K562 (cell line): ENCODE results near the gene ELOB. TPM values are rescaled to one million over a fixed set of nuclear protein-coding genes. Genes with fewer than 3 reads are reported as not detected.

Source experiments
- ATAC-seq: fragments of 200-7000 bp; cut with Tn5 transposase; 3 replicates; pipeline ENCODE4 v1.9.1; 2020; ENCODE audit warnings: moderate library complexity
- BruUV-seq: library from RNA; stranded (reverse); fragments of 400-500 nt; replicated peaks from 2 replicates; lab custom pipeline; 2021; lab: Mats Ljungman, UMichigan
- CTCF ChIA-PET: fragments of 300-600 bp; formaldehyde crosslinking; extraction: SDS; loops from one replicate; lab custom pipeline; 2021; ENCODE audit warnings: low intra/inter-chr PET ratio; lab: Yijun Ruan, JAX
- POLR2A ChIA-PET: fragments of 300-600, 350-650 bp; sonication (Branson Sonifier 250); formaldehyde crosslinking; extraction: SDS; loops from one replicate; lab custom pipeline; 2021; ENCODE audit warnings: antibody characterized with exemption, inconsistent platforms; lab: Yijun Ruan, JAX
- DNase-seq, 4 experiments: peaks; one replicate each; pipeline versions ENCODE4 v3.0.0 to v3.0.0-alpha.2; 2011 to 2018; ENCODE audit warnings: low spot score in 3 of 4, mixed read lengths in 3 of 4; ENCODE audit errors: extremely low read depth in 1 of 4
- FAIRE-seq: peaks from 2 replicates; lab custom pipeline; 2011; peaks lifted over from hg19 to GRCh38; lab: Jason Lieb, UNC
- H2AFZ ChIP-seq: 2 replicates; pipeline ENCODE4 v1.6.0; 2011; ENCODE audit warnings: low read depth, low read length, control low read depth, inconsistent platforms
- H3K27ac ChIP-seq: fragments of 200-600 bp; 3 replicates; pipeline ENCODE4 v1.8.0; 2011; ENCODE audit warnings: low read depth, mild to moderate bottlenecking, control low read depth, inconsistent platforms, low read length, moderate library complexity, mixed read lengths; ENCODE audit errors: extremely low read depth
- H3K27me3 ChIP-seq, 2 experiments: fragments of 300-600 bp in 1 of 2; 2 replicates in 1 of 2; 3 replicates in 1 of 2; pipeline versions ENCODE4 v1.6.0 to v1.8.0; 2011; ENCODE audit warnings: inconsistent platforms in 2 of 2, low read length in 2 of 2, mild to moderate bottlenecking in 1 of 2, mixed read lengths in 1 of 2, moderate library complexity in 1 of 2; ENCODE audit not compliant: control insufficient read depth in 2 of 2, insufficient read depth in 2 of 2
- H3K36me3 ChIP-seq: fragments of 300-600 bp; 3 replicates; pipeline ENCODE4 v1.8.0; 2011; ENCODE audit warnings: mild to moderate bottlenecking, low read length, inconsistent platforms; ENCODE audit not compliant: control insufficient read depth, insufficient read depth
- H3K4me1 ChIP-seq, 2 experiments: fragments of 200-600 bp in 1 of 2; replicated peaks in 1 of 2; 2 replicates in 1 of 2; 3 replicates in 1 of 2; pipeline versions ENCODE4 v1.5.1 to v1.8.0; 2011; ENCODE audit warnings: inconsistent platforms in 2 of 2, low read length in 2 of 2, mild to moderate bottlenecking in 1 of 2, mixed read lengths in 1 of 2, moderate library complexity in 1 of 2; ENCODE audit not compliant: control insufficient read depth in 2 of 2, insufficient read depth in 2 of 2
- H3K4me2 ChIP-seq: 2 replicates; pipeline ENCODE4 v1.6.1; 2011; ENCODE audit warnings: low read length, control low read depth, inconsistent platforms, mixed read lengths; ENCODE audit not compliant: insufficient read depth
- H3K4me3 ChIP-seq: fragments of 200-600 bp; sonication (generic), shearing (Covaris generic); 2 replicates; pipeline ENCODE4 v1.5.1; 2016; ENCODE audit warnings: control low read depth, inconsistent platforms
- H3K79me2 ChIP-seq: fragments of 200-600 bp; 3 replicates; pipeline ENCODE4 v1.8.0; 2011; ENCODE audit warnings: low read length, inconsistent platforms; ENCODE audit not compliant: control insufficient read depth, insufficient read depth
- H3K9ac ChIP-seq, 2 experiments: 2 replicates each; pipeline versions ENCODE4 v1.6.0 to v1.6.1; 2011; ENCODE audit warnings: low read depth in 2 of 2, low read length in 2 of 2, control low read depth in 1 of 2, inconsistent platforms in 1 of 2, mild to moderate bottlenecking in 1 of 2, mixed read lengths in 1 of 2; ENCODE audit not compliant: insufficient read depth in 1 of 2
- H3K9me1 ChIP-seq: one replicate; pipeline ENCODE4 v1.6.0; 2011; ENCODE audit warnings: inconsistent platforms, mild to moderate bottlenecking, low read length, moderate library complexity; ENCODE audit not compliant: control insufficient read depth, insufficient read depth
- H3K9me3 ChIP-seq: replicated peaks from 2 replicates; pipeline ENCODE4 v1.5.1; 2011; ENCODE audit warnings: low read depth, low read length, inconsistent platforms; ENCODE audit not compliant: control insufficient read depth, insufficient read depth
- H4K20me1 ChIP-seq: replicated peaks from 2 replicates; pipeline ENCODE4 v1.6.1; 2011; ENCODE audit warnings: low read length, inconsistent platforms, mixed read lengths; ENCODE audit not compliant: control insufficient read depth, insufficient read depth
- BCL6 ChIP-seq: fragments of 250-450 bp; sonication (Bioruptor Pico); IDR thresholded peaks from 2 replicates; pipeline ENCODE4 v1.4.0; 2020
- CBFA2T2 ChIP-seq: fragments of 450-650 bp; conservative IDR thresholded peaks from 2 replicates; pipeline ENCODE4 v1.6.1; 2017; ENCODE audit warnings: mild to moderate bottlenecking
- CEBPB ChIP-seq: fragments of 450-650 bp; IDR thresholded peaks from 2 replicates; pipeline ENCODE4 v1.6.1; 2016; ENCODE audit warnings: missing genetic modification characterization, missing compliant biosample characterization
- HOXB6 ChIP-seq: fragments of 250-450 bp; sonication (Bioruptor Pico); IDR thresholded peaks from 2 replicates; pipeline ENCODE4 v1.5.1; 2022; ENCODE audit warnings: mild to moderate bottlenecking, borderline replicate concordance
- MED1 ChIP-seq: sonication (generic); formaldehyde crosslinking; IDR thresholded peaks from 2 replicates; pipeline ENCODE4 v1.8.1; 2023; ENCODE audit warnings: missing genetic modification reagents, borderline replicate concordance
- MYNN ChIP-seq, 2 experiments: sonication (generic); formaldehyde crosslinking in 1 of 2; IDR thresholded peaks; 2 replicates each; pipeline versions ENCODE4 v1.5.0 to v1.6.1; 2016 to 2020; ENCODE audit warnings: antibody characterized with exemption in 1 of 2, missing genetic modification reagents in 1 of 2
- PHB2 ChIP-seq: fragments of 450-650 bp; IDR thresholded peaks from 2 replicates; pipeline ENCODE4 v1.6.1; 2017; ENCODE audit warnings: low read depth
- ZFX ChIP-seq: sonication (generic); formaldehyde crosslinking; IDR thresholded peaks from 2 replicates; pipeline ENCODE4 v1.8.0; 2022; ENCODE audit warnings: mild to moderate bottlenecking, missing genetic modification reagents, moderate library complexity
- ZNF444 ChIP-seq: fragments of 250-450 bp; sonication (Bioruptor Pico); IDR thresholded peaks from 2 replicates; pipeline ENCODE4 v1.4.0; 2020; ENCODE audit warnings: mild to moderate bottlenecking, moderate library complexity
- WGBS: fragments of 100-300 bp; shearing (Covaris generic); methylation state at CpG from one replicate; pipeline ENCODE4 v1.1.6; 2016; ENCODE audit warnings: low coverage, mixed read lengths; ENCODE audit not compliant: insufficient coverage; ENCODE audit errors: missing lambda C conversion rate; 5-methylcytosine and 5-hydroxymethylcytosine counted together
- in situ Hi-C: fragments of 300-500 bp; cut with MboI; formaldehyde crosslinking; loops from 4 replicates; pipeline ENCODE4 v1.15.0; 2018; ENCODE audit warnings: inconsistent platforms, mixed read lengths
- intact Hi-C: fragments of 100-400 bp; cut with micrococcal nuclease; formaldehyde crosslinking; loops from 2 replicates; pipeline ENCODE4 v1.14.2; 2022
- polyA plus RNA-seq, 8 experiments: library from polyadenylated mRNA; depleted of rRNA in 4 of 8; stranded (reverse) in 5 of 8; unstranded in 3 of 8; fragments of >200 nt; fragmentation: Nextera tagmentation in 2 of 8; fragmentation: Illumina TruSeq in 1 of 8; extraction: Ambion mirVana in 2 of 8; extraction: Trizol in 1 of 8; gene quantifications; 2 replicates each; pipeline versions ENCODE4 v1.2.1 to v1.2.3, GENCODE V29; 2011 to 2014; ENCODE audit warnings: inconsistent platforms in 1 of 8, missing spikeins in 1 of 8
- total RNA-seq, 7 experiments: library from RNA; depleted of rRNA in 6 of 7; stranded (reverse); fragments of >200 nt in 6 of 7; fragmentation: Illumina TruSeq in 2 of 7; extraction: Trizol in 2 of 7; gene quantifications; 2 replicates each; pipeline versions ENCODE4 v1.2.1 to v1.2.3, GENCODE V29; 2011 to 2021; ENCODE audit warnings: low replicate concordance in 1 of 7
- TF ChIP-seq, protein P1 (sequence below): sonication (generic); formaldehyde crosslinking; IDR thresholded peaks from 2 replicates; pipeline ENCODE4 v1.8.1; 2023; ENCODE audit warnings: mild to moderate bottlenecking, missing genetic modification reagents

ELOB gene
- total and polyA plus RNA-seq, 9 of the 15 experiments (the other 6 are each of a cell fraction or from before 2014, with no cell fraction given), result 63.2 to 791 (median 237) TPM

DNA sequence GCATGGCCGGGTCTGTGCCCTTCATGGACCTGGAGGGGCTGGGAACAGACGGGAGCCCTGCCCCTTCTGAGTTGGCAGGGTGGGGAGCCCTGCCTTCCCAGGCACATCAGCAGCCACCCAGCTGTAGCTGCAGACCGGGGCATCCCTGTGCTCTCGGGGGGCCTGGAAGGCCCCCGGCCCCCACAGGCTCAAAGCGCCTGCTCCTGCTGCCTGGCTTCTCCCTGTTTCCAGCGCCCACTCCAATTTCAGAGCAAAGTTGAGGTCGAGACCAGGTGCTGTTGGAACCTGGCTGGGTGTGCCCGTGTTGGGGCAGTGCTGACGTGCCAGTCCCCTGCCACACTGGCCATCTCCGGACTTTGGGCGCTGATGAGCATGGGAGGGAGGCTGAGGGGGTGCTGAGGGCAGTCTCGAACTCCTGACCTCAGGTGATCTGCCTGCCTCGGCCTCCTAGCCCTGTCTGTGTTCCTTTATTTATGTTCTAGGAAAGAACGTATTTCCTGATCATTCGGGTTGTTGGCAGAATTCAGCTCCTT lies 52.2 kb downstream of the ELOB start:
- Histone ChIP-seq H3K4me1 (peaks cover 2 to 21% of the 10 kb centered on the region in 2 experiments; a peak in 3 of 5 replicates), H3K4me2 (no peak overlapping the region), H4K20me1 (no peaks in the 10 kb centered on the region), H3K9me3 (no peaks in the 10 kb centered on the region), H3K36me3 (no peaks in the 10 kb centered on the region), H3K27ac (no peak overlapping the region), H3K27me3 (no peaks in the 10 kb centered on the region), H3K79me2 (no peaks in the 10 kb centered on the region), H3K4me3 (no peak overlapping the region), H3K9me1 (no peaks in the 10 kb centered on the region), H2AFZ (no peak overlapping the region), H3K9ac (peak overlapping the region in 1 of 2 experiments; percentile 70; a peak in 1 of 4 replicates)
- no peak for ATAC-seq
- ChIA-PET CTCF (no interaction called here), POLR2A (interaction anchor here (0.5 to 0.6 kb wide), 2 partner anchors 19 to 285 kb away, joined by 3 to 4 read pairs; no protein-coding TSS in a partner anchor)
- BruUV-seq, result no TSS peak
- in situ Hi-C loops, result no loop called here
- DNase-seq, result no peak
- FAIRE-seq, result no peak
- WGBS, result 23% methylated on average over 16 of the region's 16 CpGs
- TF ChIP-seq, protein P1, sequence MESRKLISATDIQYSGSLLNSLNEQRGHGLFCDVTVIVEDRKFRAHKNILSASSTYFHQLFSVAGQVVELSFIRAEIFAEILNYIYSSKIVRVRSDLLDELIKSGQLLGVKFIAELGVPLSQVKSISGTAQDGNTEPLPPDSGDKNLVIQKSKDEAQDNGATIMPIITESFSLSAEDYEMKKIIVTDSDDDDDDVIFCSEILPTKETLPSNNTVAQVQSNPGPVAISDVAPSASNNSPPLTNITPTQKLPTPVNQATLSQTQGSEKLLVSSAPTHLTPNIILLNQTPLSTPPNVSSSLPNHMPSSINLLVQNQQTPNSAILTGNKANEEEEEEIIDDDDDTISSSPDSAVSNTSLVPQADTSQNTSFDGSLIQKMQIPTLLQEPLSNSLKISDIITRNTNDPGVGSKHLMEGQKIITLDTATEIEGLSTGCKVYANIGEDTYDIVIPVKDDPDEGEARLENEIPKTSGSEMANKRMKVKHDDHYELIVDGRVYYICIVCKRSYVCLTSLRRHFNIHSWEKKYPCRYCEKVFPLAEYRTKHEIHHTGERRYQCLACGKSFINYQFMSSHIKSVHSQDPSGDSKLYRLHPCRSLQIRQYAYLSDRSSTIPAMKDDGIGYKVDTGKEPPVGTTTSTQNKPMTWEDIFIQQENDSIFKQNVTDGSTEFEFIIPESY (CRISPR knock-in tag), result no peak
- no peak for TF ChIP-seq ZFX (CRISPR knock-in tag)
- no peak for TF ChIP-seq CEBPB (tag)
- TF ChIP-seq ZNF444, result no peak
- TF ChIP-seq MED1 (CRISPR knock-in tag), result no peak
- no peak for TF ChIP-seq BCL6 (CRISPR knock-in tag)
- no peak for TF ChIP-seq CBFA2T2
- no peak for TF ChIP-seq PHB2
- TF ChIP-seq MYNN (IDR thresholded peaks at IDR 0.05), result no peak
- TF ChIP-seq MYNN (CRISPR knock-in tag; IDR thresholded peaks at IDR 0.05), result no peak
- TF ChIP-seq HOXB6 (CRISPR knock-in tag), result no peak
- intact Hi-C loops, result no loop called here
